ENCODE measurements around the gene DISP3. TPM values are rescaled to one million over a fixed set of nuclear protein-coding genes. Genes with fewer than 3 reads are reported as not detected.

Gene DISP3
- total RNA-seq, 1 donor from 2014 or later: 4.7 TPM

- Mint-ChIP-seq H3K9me3 (no peaks in the 10 kb centered on the region), H3K36me3 (no peaks in the 10 kb centered on the region), H3K4me1 (ENCODE audit: unreplicated experiment) (no peaks in the 10 kb centered on the region), H3K4me3 (no peak overlapping the region), H3K27me3 (peaks cover 44% of the 10 kb centered on the region), H3K27ac (no peak overlapping the region)
- DNase-seq (ENCODE audit: extremely low spot score, unreplicated experiment): no peak
- peak; percentile 46 for TF ChIP-seq CTCF (conservative IDR thresholded peaks at IDR 0.05)
These were observed 93.1 kb downstream of the DISP3 start for GRCh38 chr1:11571906-11572616.

GRCh38 chr1:11573116-11573692 lies 94.2 kb downstream of the DISP3 start:
- no peak for TF ChIP-seq CTCF (conservative IDR thresholded peaks at IDR 0.05)
- Mint-ChIP-seq H3K36me3 (no peaks in the 10 kb centered on the region), H3K27ac (no peak overlapping the region), H3K9me3 (no peaks in the 10 kb centered on the region), H3K27me3 (peaks cover 41% of the 10 kb centered on the region), H3K4me3 (no peak overlapping the region), H3K4me1 (ENCODE audit: unreplicated experiment) (no peaks in the 10 kb centered on the region)
- DNase-seq (ENCODE audit: extremely low spot score, unreplicated experiment): no peak

GRCh38 chr1:11575553-11575952 lies 96.6 kb downstream of the DISP3 start:
- H3K27ac Mint-ChIP-seq: no peak overlapping the region
- no peaks in the 10 kb centered on the region for H3K4me1 Mint-ChIP-seq (ENCODE audit: unreplicated experiment)
- no peak overlapping the region for H3K4me3 Mint-ChIP-seq
- DNase-seq (ENCODE audit: extremely low spot score, unreplicated experiment): no peak
- no peak for TF ChIP-seq CTCF (conservative IDR thresholded peaks at IDR 0.05)
- H3K36me3 Mint-ChIP-seq: no peaks in the 10 kb centered on the region
- peaks cover 34% of the 10 kb centered on the region for H3K27me3 Mint-ChIP-seq
- H3K9me3 Mint-ChIP-seq: no peaks in the 10 kb centered on the region

GRCh38 chr1:11576109-11576875 lies 97.3 kb downstream of the DISP3 start:
- H3K4me3 Mint-ChIP-seq: no peak overlapping the region
- no peak for TF ChIP-seq CTCF (conservative IDR thresholded peaks at IDR 0.05)
- H3K36me3 Mint-ChIP-seq: no peaks in the 10 kb centered on the region
- no peak for DNase-seq (ENCODE audit: extremely low spot score, unreplicated experiment)
- H3K27ac Mint-ChIP-seq: no peak overlapping the region
- no peaks in the 10 kb centered on the region for H3K9me3 Mint-ChIP-seq
- no peaks in the 10 kb centered on the region for H3K4me1 Mint-ChIP-seq (ENCODE audit: unreplicated experiment)
- H3K27me3 Mint-ChIP-seq: peaks cover 36% of the 10 kb centered on the region

GRCh38 chr1:11578004-11578403 lies 99.0 kb downstream of the DISP3 start:
- peaks cover 33% of the 10 kb centered on the region for H3K27me3 Mint-ChIP-seq
- no peak for TF ChIP-seq CTCF (conservative IDR thresholded peaks at IDR 0.05)
- H3K4me1 Mint-ChIP-seq (ENCODE audit: unreplicated experiment): no peaks in the 10 kb centered on the region
- no peak for DNase-seq (ENCODE audit: extremely low spot score, unreplicated experiment)
- no peak overlapping the region for H3K4me3 Mint-ChIP-seq
- no peak overlapping the region for H3K27ac Mint-ChIP-seq
- no peaks in the 10 kb centered on the region for H3K36me3 Mint-ChIP-seq
- no peaks in the 10 kb centered on the region for H3K9me3 Mint-ChIP-seq
